Measurements from ENCODE around the gene FAM13A.

The FAM13A gene

GRCh38 chr4:89100853-89101252 is 43.9 kb upstream of the FAM13A start:
- TF ChIP-seq, protein P1, sequence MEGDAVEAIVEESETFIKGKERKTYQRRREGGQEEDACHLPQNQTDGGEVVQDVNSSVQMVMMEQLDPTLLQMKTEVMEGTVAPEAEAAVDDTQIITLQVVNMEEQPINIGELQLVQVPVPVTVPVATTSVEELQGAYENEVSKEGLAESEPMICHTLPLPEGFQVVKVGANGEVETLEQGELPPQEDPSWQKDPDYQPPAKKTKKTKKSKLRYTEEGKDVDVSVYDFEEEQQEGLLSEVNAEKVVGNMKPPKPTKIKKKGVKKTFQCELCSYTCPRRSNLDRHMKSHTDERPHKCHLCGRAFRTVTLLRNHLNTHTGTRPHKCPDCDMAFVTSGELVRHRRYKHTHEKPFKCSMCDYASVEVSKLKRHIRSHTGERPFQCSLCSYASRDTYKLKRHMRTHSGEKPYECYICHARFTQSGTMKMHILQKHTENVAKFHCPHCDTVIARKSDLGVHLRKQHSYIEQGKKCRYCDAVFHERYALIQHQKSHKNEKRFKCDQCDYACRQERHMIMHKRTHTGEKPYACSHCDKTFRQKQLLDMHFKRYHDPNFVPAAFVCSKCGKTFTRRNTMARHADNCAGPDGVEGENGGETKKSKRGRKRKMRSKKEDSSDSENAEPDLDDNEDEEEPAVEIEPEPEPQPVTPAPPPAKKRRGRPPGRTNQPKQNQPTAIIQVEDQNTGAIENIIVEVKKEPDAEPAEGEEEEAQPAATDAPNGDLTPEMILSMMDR (IDR thresholded peaks at IDR 0.05; ENCODE audit: low read depth, low read length, poor library complexity, severe bottlenecking), result no peak
- TF ChIP-seq EZH2phosphoT487 (IDR thresholded peaks at IDR 0.05; ENCODE audit: borderline replicate concordance, low read length), result no peak
- H4K20me1 ChIP-seq (ENCODE audit: control insufficient read depth, insufficient read depth, low read depth, low read length), result no peaks in the 10 kb centered on the region
- H3K9me2 ChIP-seq (replicated peaks; ENCODE audit: control insufficient read depth, low read length), result no peaks in the 10 kb centered on the region
- H3K4me3 ChIP-seq (ENCODE audit: low read length), result no peak overlapping the region
- H3F3A ChIP-seq (ENCODE audit: control insufficient read depth, insufficient read depth), result no peaks in the 10 kb centered on the region
- H3K27me3 ChIP-seq (ENCODE audit: control insufficient read depth, low read length), result no peaks in the 10 kb centered on the region
- no peaks in the 10 kb centered on the region for H3K36me3 ChIP-seq (ENCODE audit: control insufficient read depth, low read length)
- no peak overlapping the region for H3K27ac ChIP-seq (ENCODE audit: low read depth, low read length)
- no peaks in the 10 kb centered on the region for H3K79me2 ChIP-seq (ENCODE audit: control insufficient read depth, low read length)
- no peaks in the 10 kb centered on the region for H3K4me1 ChIP-seq (ENCODE audit: control insufficient read depth, low read length)
- no peaks in the 10 kb centered on the region for H3K9me3 ChIP-seq (ENCODE audit: control insufficient read depth, insufficient read depth, low read length)
- no peak overlapping the region for H3K4me2 ChIP-seq (ENCODE audit: low read length)

DNA sequence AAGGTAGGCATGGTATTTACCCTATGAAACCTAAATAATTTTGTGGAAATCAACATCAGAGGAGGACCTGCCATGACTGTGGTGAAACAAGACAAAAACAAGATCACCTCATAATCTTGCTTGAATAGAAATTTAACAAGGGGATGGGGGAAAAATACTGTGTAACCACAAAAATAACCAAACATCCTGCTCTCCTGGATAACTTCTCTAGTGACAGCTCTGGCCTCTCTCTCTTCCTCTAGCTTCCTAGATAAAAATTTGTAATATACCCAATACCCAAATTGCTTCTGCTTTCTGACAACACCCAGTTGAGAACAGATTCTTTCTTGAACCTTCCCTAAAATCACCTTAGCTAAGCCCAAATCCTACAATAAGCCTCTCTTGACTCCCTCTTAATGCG is 42.5 kb upstream of the FAM13A start:
- Histone ChIP-seq H3K4me1 (ENCODE audit: control insufficient read depth, low read length) (no peaks in the 10 kb centered on the region), H3K27ac (ENCODE audit: low read depth, low read length) (no peak overlapping the region), H3K4me3 (ENCODE audit: low read length) (no peak overlapping the region), H3K4me2 (ENCODE audit: low read length) (no peak overlapping the region), H3K36me3 (ENCODE audit: control insufficient read depth, low read length) (no peaks in the 10 kb centered on the region), H3F3A (ENCODE audit: control insufficient read depth, insufficient read depth) (no peaks in the 10 kb centered on the region), H3K9me2 (replicated peaks; ENCODE audit: control insufficient read depth, low read length) (no peaks in the 10 kb centered on the region), H3K9me3 (ENCODE audit: control insufficient read depth, insufficient read depth, low read length) (no peaks in the 10 kb centered on the region), H3K27me3 (ENCODE audit: control insufficient read depth, low read length) (no peaks in the 10 kb centered on the region), H3K79me2 (ENCODE audit: control insufficient read depth, low read length) (no peaks in the 10 kb centered on the region), H4K20me1 (ENCODE audit: control insufficient read depth, insufficient read depth, low read depth, low read length) (no peaks in the 10 kb centered on the region)
- TF ChIP-seq, protein P1 (IDR thresholded peaks at IDR 0.05; ENCODE audit: low read depth, low read length, poor library complexity, severe bottlenecking), result no peak
- no peak for TF ChIP-seq EZH2phosphoT487 (IDR thresholded peaks at IDR 0.05; ENCODE audit: borderline replicate concordance, low read length)

- TF ChIP-seq, protein P1 (IDR thresholded peaks at IDR 0.05; ENCODE audit: low read depth, low read length, poor library complexity, severe bottlenecking), result no peak
- TF ChIP-seq EZH2phosphoT487 (IDR thresholded peaks at IDR 0.05; ENCODE audit: borderline replicate concordance, low read length), result no peak
- H3K9me2 ChIP-seq (replicated peaks; ENCODE audit: control insufficient read depth, low read length), result no peaks in the 10 kb centered on the region
- no peak overlapping the region for H3K4me3 ChIP-seq (ENCODE audit: low read length)
These were observed 42.0 kb upstream of the FAM13A start for GRCh38 chr4:89099034-89099433.

DNA sequence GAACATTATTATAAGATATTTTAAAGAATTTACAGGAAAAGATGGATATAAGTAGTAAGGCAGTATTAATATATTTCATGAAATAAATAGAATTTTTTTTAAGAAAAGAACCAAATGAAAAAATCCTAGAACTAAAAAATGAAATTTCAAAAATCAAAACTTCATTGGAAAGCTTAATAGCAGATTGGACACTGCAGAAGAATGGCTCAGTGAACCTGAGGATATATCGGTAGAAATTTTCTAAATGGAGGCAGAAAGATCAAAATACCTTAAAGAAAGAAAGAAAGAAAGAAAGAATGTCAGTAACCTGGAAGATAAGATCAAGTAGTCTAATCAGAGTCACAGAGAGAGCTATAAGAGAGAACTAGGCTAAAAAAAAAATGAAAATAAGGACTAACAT is 21.3 kb upstream of the FAM13A start:
- Histone ChIP-seq H3K4me3 (ENCODE audit: low read length) (no peak overlapping the region), H3K4me2 (ENCODE audit: low read length) (no peak overlapping the region), H3K27me3 (ENCODE audit: control insufficient read depth, low read length) (no peaks in the 10 kb centered on the region), H3K9me2 (replicated peaks; ENCODE audit: control insufficient read depth, low read length) (no peaks in the 10 kb centered on the region), H3F3A (ENCODE audit: control insufficient read depth, insufficient read depth) (no peaks in the 10 kb centered on the region), H3K9me3 (ENCODE audit: control insufficient read depth, insufficient read depth, low read length) (peaks cover 4% of the 10 kb centered on the region), H3K79me2 (ENCODE audit: control insufficient read depth, low read length) (no peaks in the 10 kb centered on the region), H3K27ac (ENCODE audit: low read depth, low read length) (no peak overlapping the region), H3K36me3 (ENCODE audit: control insufficient read depth, low read length) (no peaks in the 10 kb centered on the region), H4K20me1 (ENCODE audit: control insufficient read depth, insufficient read depth, low read depth, low read length) (no peaks in the 10 kb centered on the region), H3K4me1 (ENCODE audit: control insufficient read depth, low read length) (no peaks in the 10 kb centered on the region)
- no peak for TF ChIP-seq EZH2phosphoT487 (IDR thresholded peaks at IDR 0.05; ENCODE audit: borderline replicate concordance, low read length)
- TF ChIP-seq, protein P1 (IDR thresholded peaks at IDR 0.05; ENCODE audit: low read depth, low read length, poor library complexity, severe bottlenecking), result no peak

More at GRCh38 chr4:89099034-89099433, 42.0 kb upstream of the FAM13A start:
- Histone ChIP-seq H3K9me3 (ENCODE audit: control insufficient read depth, insufficient read depth, low read length) (no peaks in the 10 kb centered on the region), H3F3A (ENCODE audit: control insufficient read depth, insufficient read depth) (no peaks in the 10 kb centered on the region), H3K4me1 (ENCODE audit: control insufficient read depth, low read length) (no peaks in the 10 kb centered on the region), H4K20me1 (ENCODE audit: control insufficient read depth, insufficient read depth, low read depth, low read length) (no peaks in the 10 kb centered on the region), H3K27ac (ENCODE audit: low read depth, low read length) (no peak overlapping the region), H3K36me3 (ENCODE audit: control insufficient read depth, low read length) (no peaks in the 10 kb centered on the region), H3K79me2 (ENCODE audit: control insufficient read depth, low read length) (no peaks in the 10 kb centered on the region), H3K27me3 (ENCODE audit: control insufficient read depth, low read length) (no peaks in the 10 kb centered on the region), H3K4me2 (ENCODE audit: low read length) (no peak overlapping the region)

All from DOHH2 (cell line).